ENCODE measurements around the gene MIEF1.
"Not testable (repeated sequence)": the region's sequence is repeated elsewhere in the genome, so short reads cannot be mapped to it uniquely, and the experiment has no call there.

DNA sequence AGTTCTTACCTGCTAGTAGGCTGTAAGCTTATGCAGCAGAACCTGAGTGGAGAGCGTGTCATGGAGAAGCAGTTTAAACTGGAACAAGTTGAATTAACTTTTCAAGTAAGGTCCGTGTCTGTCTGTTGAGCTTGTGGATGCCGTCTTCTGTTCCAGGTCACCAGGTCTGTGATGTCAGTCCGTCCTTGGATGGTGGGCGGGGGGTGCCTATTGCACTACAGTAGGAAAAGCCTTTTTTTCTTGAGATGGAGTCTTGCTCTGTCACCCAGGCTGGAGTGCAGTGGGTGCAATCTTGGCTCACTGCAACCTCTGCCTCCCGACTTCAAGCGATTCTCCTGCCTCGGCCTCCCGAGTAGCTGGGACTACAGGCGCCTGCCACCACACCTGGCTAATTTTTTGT, 4.9 kb downstream of the MIEF1 start:
- TF ChIP-seq EZH2 (IDR thresholded peaks at IDR 0.05; ENCODE audit: low read depth, low read length, severe bottlenecking); RAD21 (IDR thresholded peaks at IDR 0.05 in 1 of 2, conservative IDR thresholded peaks at IDR 0.05 in 1 of 2; ENCODE audit: low read depth in 2 of 2, low read length in 2 of 2); TCF12 (IDR thresholded peaks at IDR 0.05; ENCODE audit: low read depth, low read length); SP1 (IDR thresholded peaks at IDR 0.05; ENCODE audit: low read depth, low read length); POLR2AphosphoS5 (IDR thresholded peaks at IDR 0.05; ENCODE audit: low read depth, low read length); TBP (IDR thresholded peaks at IDR 0.05; ENCODE audit: low read depth, low read length); BACH1 (IDR thresholded peaks at IDR 0.05; ENCODE audit: low read length); POLR2A (IDR thresholded peaks at IDR 0.05; ENCODE audit: control extremely low read depth in 1 of 2, low read depth in 2 of 2, low read length in 2 of 2): not testable (repeated sequence)
- TF ChIP-seq, protein P1, sequence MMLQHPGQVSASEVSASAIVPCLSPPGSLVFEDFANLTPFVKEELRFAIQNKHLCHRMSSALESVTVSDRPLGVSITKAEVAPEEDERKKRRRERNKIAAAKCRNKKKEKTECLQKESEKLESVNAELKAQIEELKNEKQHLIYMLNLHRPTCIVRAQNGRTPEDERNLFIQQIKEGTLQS (IDR thresholded peaks at IDR 0.05; ENCODE audit: insufficient read depth, low read depth, low read length), result not testable (repeated sequence)
- TF ChIP-seq, protein P2, sequence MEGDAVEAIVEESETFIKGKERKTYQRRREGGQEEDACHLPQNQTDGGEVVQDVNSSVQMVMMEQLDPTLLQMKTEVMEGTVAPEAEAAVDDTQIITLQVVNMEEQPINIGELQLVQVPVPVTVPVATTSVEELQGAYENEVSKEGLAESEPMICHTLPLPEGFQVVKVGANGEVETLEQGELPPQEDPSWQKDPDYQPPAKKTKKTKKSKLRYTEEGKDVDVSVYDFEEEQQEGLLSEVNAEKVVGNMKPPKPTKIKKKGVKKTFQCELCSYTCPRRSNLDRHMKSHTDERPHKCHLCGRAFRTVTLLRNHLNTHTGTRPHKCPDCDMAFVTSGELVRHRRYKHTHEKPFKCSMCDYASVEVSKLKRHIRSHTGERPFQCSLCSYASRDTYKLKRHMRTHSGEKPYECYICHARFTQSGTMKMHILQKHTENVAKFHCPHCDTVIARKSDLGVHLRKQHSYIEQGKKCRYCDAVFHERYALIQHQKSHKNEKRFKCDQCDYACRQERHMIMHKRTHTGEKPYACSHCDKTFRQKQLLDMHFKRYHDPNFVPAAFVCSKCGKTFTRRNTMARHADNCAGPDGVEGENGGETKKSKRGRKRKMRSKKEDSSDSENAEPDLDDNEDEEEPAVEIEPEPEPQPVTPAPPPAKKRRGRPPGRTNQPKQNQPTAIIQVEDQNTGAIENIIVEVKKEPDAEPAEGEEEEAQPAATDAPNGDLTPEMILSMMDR (IDR thresholded peaks at IDR 0.05; ENCODE audit: control extremely low read depth in 1 of 3, insufficient read depth in 1 of 3, low read depth in 1 of 3, low read length in 3 of 3), result not testable (repeated sequence)
